T47D (cell line): ENCODE results near the gene SYT2.

Experiments used
- DNase-seq, 2 experiments: peaks; one replicate each; pipeline versions ENCODE4 v3.0.0 to v3.0.0-alpha.2; 2011 to 2012; ENCODE audit warnings: low read depth in 1 of 2, low spot score in 1 of 2
- JUND ChIP-seq: IDR thresholded peaks from 2 replicates; pipeline ENCODE4 v1.6.1; 2012; ENCODE audit warnings: low read depth
- in situ Hi-C: cut with HindIII; loops from 2 replicates; pipeline ENCODE4 v1.10.0; 2016; ENCODE audit warnings: low sequenced_read_pairs, low pct_unique_long_range_greater_than_20kb

Gene SYT2

DNA sequence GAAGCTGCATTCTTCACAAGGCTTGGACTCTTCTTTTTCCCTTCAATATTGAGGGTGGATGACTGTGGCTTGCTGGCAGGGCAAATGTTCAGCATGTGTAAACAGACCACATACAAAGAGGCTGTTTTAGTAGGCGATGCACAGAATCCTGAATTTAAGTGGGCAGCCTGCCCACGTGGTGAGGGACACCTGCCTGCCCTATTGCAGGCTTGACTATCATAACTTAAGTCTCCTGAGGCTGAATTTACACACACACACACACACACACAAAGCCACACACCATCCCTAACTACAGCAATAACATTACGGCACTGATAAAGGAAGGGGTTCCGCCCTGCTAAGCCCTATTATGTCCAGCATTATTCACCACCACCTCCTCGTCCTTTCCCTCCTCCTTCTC is 15.9 kb downstream of the SYT2 start:
- in situ Hi-C loops, result no loop called here
- DNase-seq, result no peak
- no peak for TF ChIP-seq JUND

DNA sequence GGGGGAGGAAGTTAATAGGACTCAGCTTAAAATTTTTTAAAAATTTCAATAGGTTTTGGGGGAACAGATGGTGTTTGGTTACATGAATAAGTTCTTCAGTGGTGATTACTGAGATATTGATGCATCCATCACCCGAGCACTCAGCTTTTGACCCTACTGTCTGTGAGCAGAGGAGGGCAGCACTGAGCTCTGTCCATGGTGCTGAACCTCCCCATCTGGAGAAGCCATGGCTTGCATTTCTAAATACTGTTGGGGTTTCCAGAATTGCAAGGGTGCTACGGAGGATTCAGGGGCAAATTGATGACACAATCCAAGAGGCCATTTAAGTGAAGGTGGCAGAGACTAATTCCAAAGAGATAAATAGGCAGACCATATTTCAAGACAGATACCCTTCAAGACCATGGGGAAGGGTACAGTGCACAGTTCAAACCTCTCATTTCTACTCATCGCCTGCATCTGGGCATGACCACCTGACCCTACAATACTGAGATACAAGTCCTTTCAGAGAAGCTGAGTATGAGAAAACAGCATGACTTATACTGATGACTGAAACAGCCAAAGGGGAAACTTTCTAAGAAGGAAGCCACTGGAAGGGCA is 17.2 kb downstream of the SYT2 start:
- in situ Hi-C loops, result no loop called here
- DNase-seq, result peak; percentile 82 to 83
- TF ChIP-seq JUND, result no peak

DNA sequence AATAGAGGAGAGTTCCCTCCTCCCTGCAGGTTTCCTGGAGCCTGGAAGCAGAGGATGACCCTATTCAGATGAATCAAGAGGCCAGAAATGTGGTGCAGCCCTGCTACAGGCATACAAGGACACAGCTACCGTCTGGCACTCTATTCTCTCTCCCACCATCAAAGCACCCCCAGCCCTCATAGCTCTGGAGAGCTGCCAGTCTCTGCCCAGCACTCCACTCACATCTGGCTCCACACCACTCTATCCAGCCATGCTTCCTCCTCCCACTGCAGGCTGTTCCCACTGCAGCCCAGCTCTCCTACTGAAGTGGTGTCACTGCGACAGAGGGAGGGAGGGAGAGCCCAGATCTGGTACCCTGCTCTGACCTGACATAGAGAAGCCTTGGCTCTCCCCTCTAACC is 18.4 kb downstream of the SYT2 start:
- no peak for DNase-seq
- in situ Hi-C loops, result no loop called here
- TF ChIP-seq JUND, result no peak

DNA sequence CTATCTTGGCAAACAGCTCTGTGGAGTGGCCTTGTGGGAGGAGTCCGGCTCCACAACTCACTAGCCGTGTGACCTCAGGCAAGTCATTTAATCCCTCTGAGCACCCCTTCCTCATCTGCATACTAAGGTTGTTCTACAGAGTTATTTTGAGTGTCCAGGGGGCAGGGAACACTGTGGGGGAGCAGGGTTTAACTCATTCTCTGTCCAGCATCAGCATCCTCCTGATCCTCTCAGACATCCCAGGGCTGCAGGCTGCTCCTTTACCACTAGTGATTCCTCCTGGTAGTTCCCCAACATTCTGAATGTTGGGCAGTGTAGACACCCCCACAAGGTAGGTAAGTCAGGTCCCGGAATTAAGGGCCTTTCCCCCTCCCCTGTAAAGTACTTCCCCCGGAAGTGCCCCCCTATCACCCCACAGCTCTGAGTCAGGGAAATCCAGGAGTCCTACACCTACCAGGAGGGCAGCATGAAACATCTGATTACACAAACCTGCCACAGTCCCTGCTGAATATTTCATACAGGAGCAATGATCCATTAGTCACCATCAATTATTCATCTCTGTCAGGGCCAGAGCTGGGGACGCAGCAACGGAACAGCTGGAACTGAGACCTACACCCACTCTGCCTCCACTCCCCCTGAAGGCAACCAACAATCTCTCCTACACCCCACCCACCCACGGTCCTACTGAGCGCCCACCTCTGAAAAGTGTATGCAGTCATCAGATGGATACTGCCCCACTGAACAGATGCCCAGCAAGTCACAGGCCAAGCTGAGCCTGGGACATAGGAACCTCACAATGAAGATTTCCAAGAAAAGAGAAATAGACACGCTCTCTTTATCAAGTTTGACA is 20.5 kb downstream of the SYT2 start:
- DNase-seq, result no peak
- no peak for TF ChIP-seq JUND
- in situ Hi-C loops, result no loop called here

DNA sequence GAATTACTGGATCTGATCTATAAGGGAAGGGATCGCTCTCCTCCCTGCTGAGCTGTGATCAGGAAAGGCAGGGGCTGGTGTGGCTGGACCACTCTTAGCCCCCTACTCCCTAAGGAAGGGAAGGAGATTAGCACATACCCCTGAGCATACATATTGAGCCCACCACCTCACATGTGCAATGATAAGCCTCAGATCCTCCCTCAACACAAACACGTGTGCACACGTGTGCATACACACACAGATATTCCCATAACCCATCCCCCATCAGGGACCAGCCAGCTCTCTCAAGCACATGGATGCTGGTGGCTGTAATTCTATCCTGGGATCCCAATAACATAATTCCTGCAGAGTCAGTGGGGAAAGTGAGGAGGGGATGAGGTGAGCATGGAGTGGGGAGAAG is 21.2 kb downstream of the SYT2 start:
- in situ Hi-C loops, result no loop called here
- TF ChIP-seq JUND, result no peak
- no peak for DNase-seq

DNA sequence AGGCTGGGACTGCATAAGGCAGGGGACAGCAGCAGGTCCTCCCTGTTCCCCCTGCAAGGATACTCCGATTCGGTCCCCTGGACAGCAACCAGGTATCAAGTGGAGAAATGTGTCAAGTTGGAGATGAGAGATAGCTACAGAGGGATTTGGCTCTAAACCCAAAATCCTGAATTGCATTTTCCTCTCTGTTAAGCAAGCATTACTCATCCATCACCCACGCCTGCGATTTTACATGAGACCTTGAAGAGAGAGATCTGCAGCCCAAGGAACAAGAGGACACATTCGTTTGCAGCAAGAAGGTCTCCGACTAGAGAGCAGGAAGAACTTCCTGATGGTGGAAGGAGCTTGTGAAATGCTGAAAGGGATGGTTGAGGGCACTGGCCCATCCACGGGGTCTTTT is 21.9 kb downstream of the SYT2 start:
- in situ Hi-C loops, result no loop called here
- no peak for DNase-seq
- no peak for TF ChIP-seq JUND

DNA sequence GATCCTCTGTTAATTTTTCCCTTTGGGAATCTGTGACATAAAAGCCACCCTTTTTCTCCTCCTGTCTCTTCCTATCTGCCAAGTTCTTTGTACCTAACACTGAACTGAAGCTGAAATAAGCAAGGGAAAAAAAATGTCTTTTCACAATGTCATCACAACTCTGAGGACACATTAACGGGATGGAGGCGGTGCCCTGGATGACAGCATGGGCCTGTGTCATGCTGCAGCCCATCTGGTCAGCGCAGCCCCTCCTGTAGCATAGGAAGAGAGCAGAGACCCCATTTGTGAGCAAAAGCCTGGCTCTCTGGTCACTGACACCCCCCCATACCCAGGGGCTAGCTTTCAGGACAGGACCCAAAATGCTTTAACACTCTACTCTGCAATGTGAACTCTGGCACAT is 22.5 kb downstream of the SYT2 start:
- no peak for DNase-seq
- in situ Hi-C loops, result no loop called here
- no peak for TF ChIP-seq JUND

DNA sequence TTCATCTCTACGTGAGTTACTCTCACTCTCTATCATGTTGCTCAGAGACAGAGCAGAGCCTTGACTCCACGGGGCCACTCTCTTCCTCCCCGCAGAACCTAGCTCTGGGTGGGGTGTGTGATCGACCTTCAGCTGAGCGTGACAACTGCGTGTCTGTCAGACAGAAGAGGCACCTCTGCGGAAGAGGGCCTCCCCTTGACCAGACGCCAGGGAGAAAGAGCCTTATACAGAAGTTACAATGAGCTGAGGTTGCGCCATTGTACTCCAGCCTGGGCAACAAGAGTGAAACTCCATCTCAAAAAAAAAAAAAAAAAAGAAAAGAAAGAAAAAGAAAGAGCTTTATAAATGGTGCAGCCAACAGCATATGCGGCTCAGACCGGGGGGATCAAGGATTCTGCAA is 22.9 kb downstream of the SYT2 start:
- no peak for DNase-seq
- TF ChIP-seq JUND, result no peak
- in situ Hi-C loops, result no loop called here

DNA sequence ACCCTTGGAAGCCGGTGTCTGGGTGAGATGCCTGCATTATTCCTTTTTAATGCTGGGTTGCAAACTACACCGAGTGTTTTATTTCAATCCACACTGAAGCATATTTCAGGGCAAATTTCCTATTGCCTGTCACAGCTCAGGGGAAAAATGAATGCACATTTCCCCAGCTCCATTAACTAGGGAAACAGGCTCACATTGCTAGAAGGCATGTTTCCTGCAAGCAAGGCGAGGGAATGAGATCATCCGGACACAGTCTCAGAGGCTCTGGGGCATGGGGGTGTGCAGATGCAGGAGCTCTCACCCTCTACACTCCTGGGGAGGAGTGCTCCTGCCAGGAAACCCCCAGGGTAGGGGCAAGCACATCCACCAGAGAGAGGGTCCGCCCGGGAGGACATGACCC is 24.6 kb downstream of the SYT2 start:
- TF ChIP-seq JUND, result no peak
- DNase-seq, result peak in 1 of 2 experiments; percentile 37
- in situ Hi-C loops, result no loop called here

DNA sequence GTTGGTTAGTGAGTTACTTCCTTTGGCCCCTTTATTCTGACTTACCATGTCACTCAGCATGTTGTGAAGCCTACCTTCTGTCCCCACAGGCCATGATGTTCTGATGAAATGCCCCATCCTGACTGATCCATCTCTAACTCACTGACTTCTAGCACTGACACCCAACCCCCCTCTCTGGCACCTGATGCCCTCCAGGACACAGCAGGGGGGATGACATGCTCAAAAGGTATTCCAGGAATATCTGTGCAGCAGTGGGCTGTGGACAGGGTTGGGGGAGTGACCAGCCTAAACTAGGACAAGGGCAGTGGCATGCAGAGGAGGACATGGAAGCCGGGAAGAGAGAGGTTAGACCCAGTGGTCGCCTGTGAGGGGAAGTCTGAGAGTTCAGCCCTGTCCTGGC is 25.5 kb downstream of the SYT2 start:
- no peak for DNase-seq
- no peak for TF ChIP-seq JUND

DNA sequence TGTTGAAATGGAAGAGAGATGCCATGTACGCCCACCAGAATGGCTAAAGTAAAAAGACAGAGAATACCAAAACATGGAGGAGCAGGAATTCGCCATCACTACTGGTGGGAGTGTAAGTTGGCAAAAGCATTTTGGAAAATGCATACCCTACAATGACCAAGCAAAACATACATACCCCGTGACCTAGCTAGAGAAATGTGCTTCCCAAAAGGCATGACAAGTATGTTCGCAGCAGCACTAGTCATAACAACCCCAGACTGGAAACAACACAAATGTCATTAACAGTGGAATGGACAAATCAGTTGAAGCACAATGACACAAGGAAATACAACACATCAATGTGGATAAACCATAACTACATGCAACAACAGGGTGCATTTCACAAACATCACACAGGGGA is 27.2 kb downstream of the SYT2 start:
- no peak for TF ChIP-seq JUND
- in situ Hi-C loops, result no loop called here
- no peak for DNase-seq

More for the DNA sequence above, 25.5 kb downstream of the SYT2 start:
- in situ Hi-C loops, result no loop called here

DNA sequence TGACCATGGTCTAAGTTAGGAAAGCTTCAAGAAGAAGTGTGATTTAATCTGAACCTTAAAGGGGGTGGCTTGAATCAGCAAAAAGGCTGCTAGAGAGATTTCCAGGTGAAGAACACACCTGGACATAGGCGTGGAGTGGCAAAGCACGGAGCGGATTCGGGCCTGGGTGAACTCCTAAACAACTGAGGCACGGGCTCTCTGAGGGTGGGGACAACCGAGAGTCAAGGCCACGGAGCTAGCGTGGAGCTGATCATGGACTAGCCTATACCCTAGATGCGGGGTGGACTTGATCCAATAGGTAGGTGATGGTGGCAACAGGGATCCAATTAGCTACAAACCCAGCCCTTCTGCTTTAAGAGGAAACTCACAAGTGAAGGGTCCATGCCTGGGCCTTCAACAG is 27.8 kb downstream of the SYT2 start:
- in situ Hi-C loops, result no loop called here
- no peak for DNase-seq
- no peak for TF ChIP-seq JUND

DNA sequence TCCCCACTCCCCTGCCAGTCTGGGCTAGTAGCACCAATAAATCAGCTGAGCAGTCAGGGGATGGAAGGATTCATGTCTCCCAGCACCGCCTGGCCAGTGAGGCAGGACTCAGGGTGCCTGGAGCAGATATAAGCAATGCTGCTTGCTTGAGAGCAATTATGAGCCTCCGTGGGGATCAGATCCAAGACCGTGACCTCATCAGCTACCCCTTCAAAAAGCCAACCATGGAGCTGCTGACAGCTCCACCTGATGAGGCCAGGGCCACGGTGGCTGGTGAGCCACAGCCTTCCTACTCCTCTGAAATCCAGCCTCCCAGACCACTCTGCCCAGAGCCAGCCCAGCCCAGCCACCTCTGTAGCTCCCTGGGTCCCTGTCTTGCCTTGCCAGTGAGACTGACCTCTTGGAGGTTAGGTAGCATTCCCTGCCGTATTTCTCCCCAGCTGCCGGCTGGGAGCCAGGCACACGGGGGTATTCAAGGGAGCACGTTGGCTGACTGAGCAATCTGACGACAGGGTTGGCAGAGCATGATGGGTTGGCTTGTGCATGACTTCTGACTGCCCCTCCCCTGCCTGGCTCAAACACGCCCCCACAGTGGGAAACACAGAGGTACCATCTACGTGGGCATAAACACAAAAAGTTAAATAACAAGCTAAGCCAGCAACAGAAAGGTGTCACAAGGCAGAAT is 28.4 kb downstream of the SYT2 start:
- in situ Hi-C loops, result no loop called here
- no peak for DNase-seq
- TF ChIP-seq JUND, result no peak
